NCI-H1694 treated with DMSO at 0.1 percent for 48 hours (cell line): ENCODE data around the gene LIF.

Experiments
- DNase-seq: peaks from one replicate; lab custom pipeline; 2025; lab: John Stamatoyannopoulos, UW

Gene LIF

GRCh38 chr22:30284172-30284571 is 37.6 kb upstream of the LIF start:
- DNase-seq, result no peak

GRCh38 chr22:30283342-30283741 is 36.8 kb upstream of the LIF start:
- DNase-seq, result no peak

GRCh38 chr22:30282616-30283046 is 36.1 kb upstream of the LIF start:
- DNase-seq, result no peak

GRCh38 chr22:30280505-30280904 is 33.9 kb upstream of the LIF start:
- DNase-seq, result no peak

GRCh38 chr22:30279932-30280331 is 33.4 kb upstream of the LIF start:
- no peak for DNase-seq

GRCh38 chr22:30279046-30279788 is 32.7 kb upstream of the LIF start:
- no peak for DNase-seq

GRCh38 chr22:30277547-30278344 is 31.2 kb upstream of the LIF start:
- no peak for DNase-seq

GRCh38 chr22:30276039-30276438 is 29.5 kb upstream of the LIF start:
- DNase-seq, result no peak

GRCh38 chr22:30275625-30276024 is 29.1 kb upstream of the LIF start:
- DNase-seq, result no peak

GRCh38 chr22:30274437-30274812 is 27.9 kb upstream of the LIF start:
- no peak for DNase-seq

- DNase-seq, result no peak
These were observed 27.3 kb upstream of the LIF start for GRCh38 chr22:30273711-30274436.

- DNase-seq, result no peak
These were observed 26.4 kb upstream of the LIF start for GRCh38 chr22:30272781-30273601.

GRCh38 chr22:30270832-30271231 is 24.3 kb upstream of the LIF start:
- no peak for DNase-seq

GRCh38 chr22:30268331-30268730 is 21.8 kb upstream of the LIF start:
- DNase-seq, result no peak

GRCh38 chr22:30267382-30268302 is 21.1 kb upstream of the LIF start:
- DNase-seq, result no peak

GRCh38 chr22:30266445-30267381 is 20.2 kb upstream of the LIF start, which contains the start of gene OSM:
Gene OSM (minus strand): TSS chr22:30266851. CDS start chr22:30266799, 52 bp downstream.
- no peak for DNase-seq

GRCh38 chr22:30265823-30266444 is 19.4 kb upstream of the LIF start:
- DNase-seq, result no peak

- no peak for DNase-seq
These were observed 18.7 kb upstream of the LIF start for GRCh38 chr22:30265131-30265720.

GRCh38 chr22:30263883-30264282 is 17.3 kb upstream of the LIF start:
- no peak for DNase-seq
